NCI-H460 (cell line): Measurements from ENCODE around the gene FGF7. TPM values are rescaled to one million over a fixed set of nuclear protein-coding genes. Genes with fewer than 3 reads are reported as not detected.
"Not testable (repeated sequence)": the region's sequence is repeated elsewhere in the genome, so short reads cannot be mapped to it uniquely, and the experiment has no call there.

Experiments used
- DNase-seq: peaks from one replicate; pipeline ENCODE4 v3.0.0-alpha.2; 2016; ENCODE audit warnings: low read depth; ENCODE audit errors: extremely low read depth
- polyA plus RNA-seq: library from polyadenylated mRNA; depleted of rRNA; stranded (reverse); fragments of >200 nt; gene quantifications from 2 replicates; pipeline ENCODE4 v1.2.3, GENCODE V29; 2014; cell fraction: nucleus; rRNA removed
- total RNA-seq: library from RNA; depleted of rRNA; stranded (reverse); fragments of >200 nt; shearing (Covaris generic); gene quantifications from 2 replicates; pipeline ENCODE4 v1.2.3, GENCODE V29; 2014; rRNA removed

The FGF7 gene, protein sequence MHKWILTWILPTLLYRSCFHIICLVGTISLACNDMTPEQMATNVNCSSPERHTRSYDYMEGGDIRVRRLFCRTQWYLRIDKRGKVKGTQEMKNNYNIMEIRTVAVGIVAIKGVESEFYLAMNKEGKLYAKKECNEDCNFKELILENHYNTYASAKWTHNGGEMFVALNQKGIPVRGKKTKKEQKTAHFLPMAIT
- 0.20 and 1.1 TPM in 2 replicates for total RNA-seq
- polyA plus RNA-seq, result 6.4 TPM in 1 of 2 replicates, not detected in the other

DNA sequence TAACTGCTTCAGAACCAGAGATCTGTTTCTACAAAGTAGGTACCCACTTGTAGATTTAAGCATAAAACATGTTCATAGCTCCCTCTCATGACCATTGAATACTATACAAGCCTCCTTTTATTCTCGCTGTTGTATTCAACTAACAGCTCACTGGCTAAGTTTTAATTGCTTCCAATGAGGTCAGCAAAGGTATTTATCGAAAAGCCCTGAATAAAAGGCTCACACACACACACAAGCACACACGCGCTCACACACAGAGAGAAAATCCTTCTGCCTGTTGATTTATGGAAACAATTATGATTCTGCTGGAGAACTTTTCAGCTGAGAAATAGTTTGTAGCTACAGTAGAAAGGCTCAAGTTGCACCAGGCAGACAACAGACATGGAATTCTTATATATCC, at the start of gene FGF7:
FGF7 (plus strand) TSS at position 222 of the 400 bp plus-strand sequence. CDS start 1,056 bp downstream, outside the sequence.
- DNase-seq, result no peak

DNA sequence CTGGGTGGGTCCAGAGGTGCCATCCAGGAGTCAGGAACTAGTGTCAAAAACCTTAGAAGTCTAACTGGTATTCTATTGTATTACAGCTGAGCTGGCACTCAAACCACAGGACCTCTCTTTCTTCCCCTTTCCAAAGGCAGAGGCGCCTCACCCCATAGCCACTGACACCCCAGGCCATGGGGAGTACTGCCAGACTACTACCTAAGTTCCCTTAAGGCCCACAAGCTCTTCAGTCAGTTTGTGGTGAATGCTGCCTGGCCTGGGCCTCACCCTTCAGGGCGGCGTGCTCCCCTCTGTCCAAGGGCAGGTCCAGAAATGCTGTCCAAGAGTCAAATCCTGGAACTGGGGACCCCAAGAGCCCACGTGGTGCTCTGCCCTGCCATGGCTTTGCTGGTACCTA, 43.0 kb upstream of the FGF7 start:
- DNase-seq, result no peak

DNA sequence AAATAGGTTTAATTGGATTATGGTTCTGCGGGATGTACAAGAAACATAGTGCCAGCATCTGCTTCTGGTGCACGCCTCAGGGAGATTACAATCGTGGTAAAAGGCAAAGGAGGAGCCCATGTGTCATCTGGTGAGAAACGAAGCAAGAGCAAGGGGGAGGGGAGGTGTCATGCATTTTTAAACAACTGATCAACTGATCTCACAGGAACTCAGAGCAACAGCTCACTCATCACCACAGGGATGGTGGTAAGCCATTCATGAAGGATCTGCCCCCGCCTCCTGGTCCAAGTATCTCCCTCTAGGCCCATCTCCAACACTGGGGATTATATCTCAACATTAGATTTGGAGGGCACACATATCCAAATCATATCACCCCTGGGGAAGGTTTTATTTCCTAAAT, 42.1 kb upstream of the FGF7 start:
- DNase-seq, result no peak

DNA sequence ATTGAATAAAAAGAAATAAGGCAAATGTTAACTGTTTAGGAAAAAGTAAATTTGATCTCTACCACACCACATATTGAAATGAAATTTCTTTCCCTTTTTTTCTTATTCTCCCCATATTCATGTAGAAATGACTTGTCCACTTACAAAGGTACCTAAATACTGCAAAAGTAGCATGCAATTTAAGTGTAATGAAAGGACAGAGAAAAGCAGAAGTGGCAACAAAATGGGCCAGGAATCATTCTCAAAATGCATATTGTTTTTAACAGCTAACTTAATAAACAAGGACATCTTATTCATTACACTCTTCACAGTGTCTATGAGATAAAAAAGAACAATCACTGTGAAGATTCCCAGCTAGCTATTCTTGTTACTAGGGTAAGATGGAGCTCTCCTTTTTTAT, 40.6 kb upstream of the FGF7 start:
- no peak for DNase-seq

DNA sequence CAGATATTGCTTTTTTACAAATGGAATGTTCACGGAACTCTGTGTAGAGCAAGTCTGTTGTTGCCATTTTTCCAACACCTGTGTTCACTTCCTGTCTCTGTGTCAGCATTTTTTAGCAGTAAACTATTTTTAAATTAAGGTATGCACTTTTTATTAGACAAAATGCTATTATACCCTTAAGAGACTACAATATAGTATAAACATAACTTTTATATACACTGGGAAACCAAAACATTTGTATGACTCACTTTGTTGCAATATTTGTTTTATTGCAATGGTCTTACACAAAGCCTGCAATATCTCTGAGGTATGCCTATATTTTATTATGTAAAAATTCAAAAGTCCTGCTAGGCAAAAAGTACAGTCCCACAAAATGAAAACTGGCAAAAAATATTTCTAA, 39.8 kb upstream of the FGF7 start:
- DNase-seq, result peak; percentile 33

DNA sequence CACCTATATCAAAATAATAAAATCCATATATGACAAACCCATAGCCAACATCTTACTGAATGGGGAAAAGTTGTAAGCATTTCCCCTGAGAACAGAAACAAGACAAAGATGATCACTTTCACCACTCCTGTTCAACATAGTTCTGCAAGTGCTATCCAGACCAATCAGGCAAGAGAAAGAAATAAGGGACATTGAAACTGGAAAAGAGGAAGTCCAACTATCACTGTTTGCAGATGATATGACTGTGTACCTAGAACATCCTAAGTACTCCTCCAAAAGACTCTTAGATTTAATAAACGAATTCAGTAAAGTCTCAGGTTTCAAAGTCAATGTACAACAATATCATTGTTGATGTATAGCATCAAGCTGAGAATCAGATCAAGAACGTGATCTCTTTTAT, 35.6 kb upstream of the FGF7 start:
- no peak for DNase-seq

DNA sequence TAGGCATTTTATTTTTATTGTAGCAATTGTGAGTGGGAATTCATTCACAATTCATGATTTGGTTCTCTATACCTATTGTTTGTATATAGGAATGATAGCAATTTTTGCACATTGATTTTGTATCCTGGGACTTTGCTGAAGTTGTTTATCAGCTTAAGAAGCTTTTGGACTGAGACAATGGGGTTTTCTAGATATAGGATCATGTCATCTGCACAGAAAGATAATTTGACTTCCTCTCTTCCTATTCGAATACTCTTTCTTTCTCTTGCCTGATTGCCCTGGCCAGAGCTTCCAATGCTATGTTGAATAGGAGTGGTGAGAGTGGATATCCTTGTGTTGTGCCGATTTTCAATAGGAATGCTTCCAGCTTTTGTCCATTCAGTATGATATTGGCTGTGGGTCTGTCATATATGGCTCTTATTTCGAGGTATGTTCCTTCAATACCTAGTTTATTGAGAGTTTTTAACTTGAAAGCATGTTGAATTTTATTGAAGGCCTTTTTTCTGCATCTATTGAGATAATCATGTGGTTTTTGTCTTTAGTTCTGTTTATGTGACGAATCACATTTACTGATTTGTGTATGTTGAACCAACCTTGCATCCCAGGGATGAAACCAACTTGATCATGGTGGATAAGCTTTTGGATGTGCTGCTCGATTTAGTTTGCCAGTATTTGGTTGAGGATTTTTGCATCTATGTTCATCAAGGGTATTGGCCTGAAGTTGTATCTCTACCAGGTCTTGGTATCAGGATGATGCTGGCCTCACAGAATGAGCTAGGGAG, 20.3 kb upstream of the FGF7 start:
- not testable (repeated sequence) for DNase-seq

DNA sequence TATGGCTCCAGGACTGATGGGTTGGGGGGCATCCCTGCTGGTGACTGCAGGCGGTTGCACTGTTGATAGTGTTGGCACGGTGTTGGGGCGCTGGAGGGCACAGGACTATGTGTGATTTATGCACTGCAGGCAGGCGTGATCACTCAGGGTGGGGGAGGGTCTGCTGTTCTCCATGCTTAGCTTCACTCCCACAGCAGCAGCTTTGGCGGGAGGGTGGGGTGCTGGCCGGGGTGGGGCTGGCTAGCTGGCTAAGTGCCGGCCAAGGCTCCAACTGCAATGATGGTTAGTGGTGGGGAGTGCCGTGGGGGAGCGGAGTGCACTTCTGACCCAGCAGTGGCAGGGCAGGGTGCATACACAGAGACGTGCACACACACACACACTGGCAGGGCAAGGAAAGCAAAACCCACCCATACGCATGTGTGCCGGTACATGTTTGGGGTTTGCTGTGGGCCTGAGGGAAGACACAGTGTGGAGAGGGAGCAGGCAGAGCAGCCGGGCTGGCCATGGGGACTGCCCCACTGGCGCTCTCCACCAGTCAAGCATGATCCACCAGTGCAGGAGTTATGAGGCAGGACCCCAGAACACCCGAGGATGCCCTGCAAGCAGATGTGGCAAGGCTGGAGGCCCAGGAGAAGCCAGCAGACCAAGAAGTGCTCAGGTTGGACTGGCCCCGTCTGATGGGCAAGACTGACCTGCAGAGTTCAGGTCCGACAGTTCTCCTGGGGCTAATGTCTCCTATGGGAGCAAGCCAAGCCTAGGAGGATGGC, 16.5 kb upstream of the FGF7 start:
- no peak for DNase-seq

DNA sequence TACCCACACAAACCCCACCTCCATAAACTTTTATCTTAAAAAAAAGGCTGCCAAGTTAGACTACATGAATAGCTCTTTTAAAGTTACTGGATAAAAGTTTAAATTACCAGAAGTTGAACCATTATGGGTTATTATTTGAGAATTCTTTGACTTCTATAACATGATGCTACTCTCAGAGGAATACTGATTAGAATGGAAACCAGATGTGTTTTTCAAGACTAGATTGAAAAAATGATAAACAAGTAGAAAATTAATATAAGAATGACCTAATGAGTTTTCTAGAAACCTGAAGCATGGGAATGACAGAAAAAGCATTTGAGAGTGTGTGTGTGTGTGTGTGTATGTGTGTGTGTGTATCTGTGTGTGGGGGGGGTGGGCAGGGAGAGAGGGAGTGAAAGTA, 12.4 kb upstream of the FGF7 start:
- no peak for DNase-seq

DNA sequence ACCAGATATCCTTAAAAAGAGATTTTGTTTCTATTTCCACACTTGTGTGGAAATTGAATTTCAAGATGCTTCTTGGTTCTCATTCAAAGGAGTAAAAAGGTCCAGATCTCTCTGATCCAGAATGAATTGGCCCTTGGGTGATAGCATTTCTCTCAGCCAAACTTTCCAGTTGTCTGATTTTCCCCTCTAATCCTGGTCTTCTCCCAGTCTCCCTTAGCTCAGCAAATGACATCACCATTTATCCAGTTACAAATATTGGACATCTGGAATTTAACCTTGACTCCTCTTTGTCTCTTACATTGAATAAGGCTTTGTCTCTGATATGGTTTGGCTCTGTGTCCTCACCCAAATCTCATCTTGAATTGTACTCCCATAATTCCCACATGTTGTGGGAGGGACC, 10.2 kb upstream of the FGF7 start:
- no peak for DNase-seq

DNA sequence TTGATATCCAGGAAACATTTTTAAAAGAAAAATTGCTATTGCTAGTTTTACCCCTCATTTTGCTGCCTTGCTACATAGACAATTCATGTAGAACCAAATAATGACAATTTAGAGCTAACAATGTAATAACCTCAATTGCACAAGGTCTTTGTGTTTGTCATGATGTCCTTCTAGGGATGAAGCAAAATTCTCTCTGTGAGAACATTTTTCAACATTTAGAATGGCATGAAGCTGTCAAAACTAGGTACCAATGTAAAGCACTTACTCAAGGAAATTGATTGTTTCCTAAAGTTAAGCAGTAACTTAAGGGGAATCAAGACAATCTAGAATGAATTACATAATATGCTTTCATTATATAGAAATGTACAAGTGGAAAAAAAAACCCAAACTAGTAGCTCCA, 7.9 kb upstream of the FGF7 start:
- DNase-seq, result no peak

DNA sequence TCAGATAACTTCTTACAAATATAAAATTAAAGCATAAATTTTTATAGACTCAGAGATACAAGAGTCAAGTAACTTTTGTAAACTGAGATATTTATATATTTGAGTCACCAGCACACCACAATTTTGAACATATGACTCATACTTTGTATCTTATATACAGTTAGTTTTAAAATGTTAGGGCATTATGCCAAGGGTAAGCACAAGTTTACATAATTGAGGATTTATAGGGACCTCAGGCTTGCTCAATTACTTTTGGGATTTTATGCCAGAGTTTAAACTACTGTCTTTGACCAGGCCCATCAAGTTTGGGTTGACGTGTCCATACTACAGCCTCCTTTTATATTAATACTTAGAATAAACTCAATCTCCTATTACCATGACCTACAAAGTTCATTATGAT, 7.4 kb upstream of the FGF7 start:
- no peak for DNase-seq

DNA sequence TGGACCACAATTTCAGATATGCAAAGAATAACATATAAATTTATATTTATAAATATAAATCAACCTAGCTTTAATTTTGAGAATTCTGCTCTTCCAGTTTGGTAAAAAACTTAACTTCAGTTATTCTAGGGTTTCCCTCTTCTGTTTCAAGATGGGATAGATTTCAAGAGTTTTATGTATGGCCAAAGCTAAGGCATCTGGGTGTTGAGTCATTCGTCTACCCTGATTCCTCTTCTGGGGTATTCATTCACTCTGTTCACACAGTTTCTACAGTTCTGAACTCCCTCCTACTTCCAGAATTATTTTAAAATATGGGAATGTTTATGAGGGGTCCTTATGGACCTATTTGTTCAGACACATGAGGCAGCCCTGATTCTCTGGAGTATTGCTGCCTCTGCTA, 4.2 kb upstream of the FGF7 start:
- no peak for DNase-seq

DNA sequence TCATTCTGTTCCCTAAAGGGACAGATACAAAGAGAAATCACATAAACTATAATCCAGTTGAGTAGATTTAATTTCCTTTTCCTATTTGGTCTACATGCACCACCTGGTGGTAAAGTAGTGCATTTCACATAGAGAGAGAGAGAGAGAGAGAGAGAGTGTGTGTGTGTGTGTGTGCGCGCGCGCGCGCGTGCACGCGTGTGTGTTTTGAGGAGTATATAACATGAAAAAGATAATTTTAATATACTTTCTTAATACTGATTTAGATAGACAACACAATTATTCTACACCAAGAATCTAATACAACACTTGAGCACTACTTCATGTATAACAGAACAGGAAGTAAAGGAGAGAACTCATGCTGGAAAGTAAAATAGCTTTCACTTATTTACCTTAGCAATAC, 1.1 kb upstream of the FGF7 start:
- peak; percentile 13 for DNase-seq

DNA sequence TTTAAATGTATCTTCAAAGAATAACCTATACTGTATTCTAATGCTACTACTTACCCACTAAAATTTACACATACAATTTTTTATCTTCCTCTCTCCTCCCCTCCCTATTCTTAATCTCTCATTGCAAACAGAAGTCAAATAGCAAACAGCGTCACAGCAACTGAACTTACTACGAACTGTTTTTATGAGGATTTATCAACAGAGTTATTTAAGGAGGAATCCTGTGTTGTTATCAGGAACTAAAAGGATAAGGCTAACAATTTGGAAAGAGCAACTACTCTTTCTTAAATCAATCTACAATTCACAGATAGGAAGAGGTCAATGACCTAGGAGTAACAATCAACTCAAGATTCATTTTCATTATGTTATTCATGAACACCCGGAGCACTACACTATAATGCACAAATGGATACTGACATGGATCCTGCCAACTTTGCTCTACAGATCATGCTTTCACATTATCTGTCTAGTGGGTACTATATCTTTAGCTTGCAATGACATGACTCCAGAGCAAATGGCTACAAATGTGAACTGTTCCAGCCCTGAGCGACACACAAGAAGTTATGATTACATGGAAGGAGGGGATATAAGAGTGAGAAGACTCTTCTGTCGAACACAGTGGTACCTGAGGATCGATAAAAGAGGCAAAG, 984 bp downstream of the FGF7 start:
- no peak for DNase-seq

DNA sequence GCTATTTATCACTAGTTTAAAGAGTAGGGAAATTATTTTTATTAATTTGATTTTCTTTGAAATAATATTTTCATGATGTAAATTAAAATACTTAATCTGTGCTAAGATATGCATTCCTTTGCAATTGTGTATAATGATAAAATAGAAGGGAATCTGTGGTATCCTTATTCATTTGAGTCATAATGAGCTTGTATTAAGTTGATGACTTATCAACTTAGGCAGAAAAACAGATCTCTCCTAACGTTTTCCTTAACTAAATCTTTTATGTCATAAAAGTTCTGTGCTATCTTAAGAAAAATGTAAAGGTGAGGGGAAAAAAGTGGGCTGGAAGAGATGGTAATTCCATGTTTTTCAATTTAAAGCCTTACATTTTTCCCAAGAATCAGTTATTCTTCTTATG, 1.9 kb downstream of the FGF7 start:
- no peak for DNase-seq

DNA sequence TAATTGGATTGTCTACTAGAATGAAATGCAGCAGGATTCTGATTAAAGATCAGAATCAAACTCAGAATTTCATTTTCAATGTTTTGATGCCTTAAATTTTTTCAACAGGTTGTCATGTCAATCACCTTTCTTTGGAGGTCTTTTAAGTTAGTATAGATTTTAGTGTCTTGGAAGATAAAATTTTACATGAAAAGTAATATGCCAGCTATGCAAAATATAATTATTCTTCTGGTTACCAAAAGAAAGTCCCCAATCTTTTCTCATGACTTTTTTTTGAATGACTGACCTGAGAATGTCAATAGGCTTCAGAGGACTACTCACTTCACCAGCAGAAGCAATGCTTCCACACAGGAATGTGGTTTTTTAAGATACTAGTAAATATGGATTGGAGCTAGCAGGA, 4.3 kb downstream of the FGF7 start:
- DNase-seq, result no peak

DNA sequence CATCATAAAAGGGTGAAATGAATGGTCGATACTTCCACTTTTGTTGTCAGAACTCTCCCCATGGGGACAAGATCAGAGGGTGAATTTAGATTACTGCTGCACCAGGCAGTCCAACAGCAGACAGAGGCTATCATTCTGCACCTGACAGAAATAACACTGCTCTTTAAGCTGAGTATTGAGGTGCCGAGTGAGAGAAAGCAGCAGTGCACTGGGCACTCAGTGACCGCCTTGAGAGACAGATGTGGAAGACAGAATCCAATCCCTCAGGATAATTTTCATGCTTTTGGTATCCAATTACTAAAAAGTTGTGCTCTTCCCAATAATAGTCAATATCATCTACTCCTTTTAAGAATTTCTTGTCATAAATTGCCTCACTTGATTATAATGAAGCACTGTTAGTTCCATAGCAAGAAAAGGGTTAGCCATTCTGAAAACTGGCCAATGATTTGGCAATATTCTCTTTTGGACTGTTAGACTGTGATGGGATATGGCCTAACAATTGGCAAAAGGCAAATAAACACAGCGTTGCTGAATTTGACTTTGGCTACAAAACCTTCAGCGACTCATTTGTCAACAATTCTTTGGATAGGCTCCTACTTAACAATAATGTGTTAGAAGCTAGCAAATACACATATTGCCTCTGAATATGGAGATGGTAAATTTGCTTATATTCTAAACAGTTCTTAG, 5.5 kb downstream of the FGF7 start:
- no peak for DNase-seq

DNA sequence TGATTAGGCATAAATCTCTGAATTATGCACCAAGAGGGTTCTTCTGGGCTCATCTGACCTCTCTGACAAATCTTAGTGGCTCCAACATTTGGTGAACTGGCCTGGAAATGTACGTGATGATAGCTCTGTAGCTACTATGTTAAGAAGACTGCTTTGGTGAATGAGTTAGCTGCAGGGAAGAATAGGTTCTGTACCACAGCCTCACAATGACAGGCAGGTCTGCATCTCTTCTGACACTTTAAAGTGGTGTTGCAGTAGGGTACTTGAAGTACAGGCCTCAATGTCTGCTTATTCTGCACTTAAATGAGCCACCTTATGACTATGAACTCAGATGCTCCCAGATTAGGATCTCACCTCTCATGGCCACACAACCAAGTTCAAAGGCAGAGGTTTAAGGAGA, 7.0 kb downstream of the FGF7 start:
- DNase-seq, result no peak

DNA sequence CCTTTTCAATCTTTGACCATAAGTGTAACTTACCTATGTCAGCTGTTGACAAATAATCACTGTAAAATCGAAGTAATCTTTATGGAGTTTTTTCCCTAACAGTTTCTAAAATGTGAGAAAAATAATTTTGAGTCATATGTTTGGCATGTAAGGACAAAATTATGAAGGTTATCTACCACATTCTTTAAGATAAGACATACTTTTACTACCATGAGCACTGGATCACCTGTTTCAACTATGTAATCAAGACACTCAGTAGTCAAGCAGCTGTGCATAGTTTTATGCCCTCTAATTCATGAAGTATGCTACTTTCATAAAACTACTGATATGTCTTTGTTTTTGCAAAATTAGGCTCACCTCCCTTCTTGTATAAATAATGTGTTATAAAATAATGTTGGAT, 12.1 kb downstream of the FGF7 start:
- no peak for DNase-seq

DNA sequence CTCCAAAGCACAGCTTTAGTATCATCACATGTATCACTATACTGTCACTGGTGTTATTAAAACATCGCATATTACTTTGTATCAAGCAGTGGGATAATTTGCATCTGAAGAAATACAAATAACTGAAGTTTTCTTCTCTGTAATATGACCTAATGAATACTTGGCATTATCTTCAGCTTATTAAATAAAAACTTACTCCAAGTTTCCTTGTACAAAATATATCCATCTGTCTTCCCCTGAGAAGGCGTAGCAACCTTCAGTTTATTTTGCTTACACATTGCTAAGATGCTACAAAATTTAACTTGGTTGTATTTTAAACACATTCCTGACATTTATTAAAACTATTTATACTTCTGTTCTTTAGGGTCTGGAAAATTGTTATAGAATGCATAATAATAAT, 13.7 kb downstream of the FGF7 start:
- no peak for DNase-seq
